Astrocyte (in vitro differentiated cells and primary cell): Measurements from ENCODE around the gene RASL12. TPM values are rescaled to one million over a fixed set of nuclear protein-coding genes. Genes with fewer than 3 reads are reported as not detected.

Source experiments
- DNase-seq: peaks from one replicate; pipeline ENCODE4 v3.0.0-alpha.2; 2010; ENCODE audit warnings: low read depth
- FAIRE-seq: peaks from 2 replicates; lab custom pipeline; 2011; peaks lifted over from hg19 to GRCh38; lab: Jason Lieb, UNC
- H2AFZ ChIP-seq: 2 replicates; pipeline ENCODE4 v1.6.0; 2012; ENCODE audit warnings: low read depth, low read length, inconsistent platforms
- H3K27ac ChIP-seq: 2 replicates; pipeline ENCODE4 v1.5.1; 2011; ENCODE audit warnings: low read depth, low read length, inconsistent platforms
- H3K27me3 ChIP-seq: 2 replicates; pipeline ENCODE4 v1.6.0; 2011; ENCODE audit warnings: low read length, inconsistent platforms; ENCODE audit not compliant: insufficient read depth
- H3K36me3 ChIP-seq: 2 replicates; pipeline ENCODE4 v1.5.1; 2011; ENCODE audit warnings: low read length, inconsistent platforms; ENCODE audit not compliant: insufficient read depth
- H3K4me1 ChIP-seq: 2 replicates; pipeline ENCODE4 v1.5.1; 2011; ENCODE audit warnings: low read length, inconsistent platforms; ENCODE audit not compliant: insufficient read depth
- H3K4me2 ChIP-seq: 2 replicates; pipeline ENCODE4 v1.6.0; 2012; ENCODE audit warnings: low read length, inconsistent platforms
- H3K4me3 ChIP-seq: 2 replicates; pipeline ENCODE4 v1.5.1; 2011; ENCODE audit warnings: low read depth, mild to moderate bottlenecking, low read length, inconsistent platforms; ENCODE audit not compliant: insufficient read depth
- H3K79me2 ChIP-seq: 2 replicates; pipeline ENCODE4 v1.6.0; 2012; ENCODE audit warnings: mild to moderate bottlenecking, low read length, inconsistent platforms; ENCODE audit not compliant: insufficient read depth
- H3K9ac ChIP-seq: 2 replicates; pipeline ENCODE4 v1.6.0; 2012; ENCODE audit warnings: mild to moderate bottlenecking, low read length, inconsistent platforms
- H3K9me3 ChIP-seq: 2 replicates; pipeline ENCODE4 v1.5.1; 2012; ENCODE audit warnings: low read depth, mild to moderate bottlenecking, low read length, inconsistent platforms; ENCODE audit not compliant: insufficient read depth
- H4K20me1 ChIP-seq: 2 replicates; pipeline ENCODE4 v1.6.0; 2012; ENCODE audit warnings: low read length, inconsistent platforms; ENCODE audit not compliant: insufficient read depth
- H3K27ac Mint-ChIP-seq: one replicate; pipeline ENCODE4 v1.8.0; 2021; ENCODE audit warnings: mild to moderate bottlenecking, mixed read lengths; ENCODE audit not compliant: unreplicated experiment
- H3K27me3 Mint-ChIP-seq: one replicate; pipeline ENCODE4 v1.8.0; 2021; ENCODE audit warnings: low read depth, mixed read lengths; ENCODE audit not compliant: unreplicated experiment
- H3K36me3 Mint-ChIP-seq: one replicate; pipeline ENCODE4 v1.8.0; 2021; ENCODE audit warnings: low read depth, mixed read lengths; ENCODE audit not compliant: unreplicated experiment
- H3K4me1 Mint-ChIP-seq: one replicate; pipeline ENCODE4 v1.8.0; 2021; ENCODE audit warnings: low read depth, mixed read lengths; ENCODE audit not compliant: unreplicated experiment
- H3K4me3 Mint-ChIP-seq: one replicate; pipeline ENCODE4 v1.8.0; 2021; ENCODE audit warnings: mild to moderate bottlenecking, moderate library complexity, mixed read lengths; ENCODE audit not compliant: unreplicated experiment
- H3K9me3 Mint-ChIP-seq: one replicate; pipeline ENCODE4 v1.8.0; 2021; ENCODE audit warnings: mild to moderate bottlenecking, mixed read lengths; ENCODE audit not compliant: unreplicated experiment
- EZH2 ChIP-seq: IDR thresholded peaks from 2 replicates; pipeline ENCODE4 v1.6.1; 2012; ENCODE audit warnings: mild to moderate bottlenecking, low read length, inconsistent platforms; ENCODE audit not compliant: insufficient read depth
- total RNA-seq: library from RNA; stranded (reverse); gene quantifications from 2 replicates; pipeline ENCODE4 v1.2.1, GENCODE V29; 2021
- TF ChIP-seq, protein P1 (sequence below): IDR thresholded peaks from 2 replicates; pipeline ENCODE4 v1.5.1; 2011; ENCODE audit warnings: low read depth, mild to moderate bottlenecking, inconsistent platforms, low read length, moderate library complexity; ENCODE audit not compliant: insufficient read depth

RASL12 gene
- total RNA-seq, 1 donor from 2014 or later, result 0.32 TPM

GRCh38 chr15:65092911-65093792 lies 25.4 kb upstream of the RASL12 start:
- Mint-ChIP-seq H3K9me3 (peaks cover 3% of the 10 kb centered on the region), H3K4me1 (peaks cover 10% of the 10 kb centered on the region), H3K36me3 (peaks cover 19% of the 10 kb centered on the region), H3K27ac (no peak overlapping the region), H3K4me3 (no peak overlapping the region), H3K27me3 (peaks cover 21% of the 10 kb centered on the region)
- Histone ChIP-seq H3K4me2 (no peak overlapping the region), H2AFZ (no peak overlapping the region), H3K36me3 (no peaks in the 10 kb centered on the region), H3K9ac (no peak overlapping the region), H3K27me3 (no peaks in the 10 kb centered on the region), H3K79me2 (no peaks in the 10 kb centered on the region), H3K4me1 (peaks cover 9% of the 10 kb centered on the region), H3K27ac (no peak overlapping the region), H3K4me3 (no peak overlapping the region), H4K20me1 (peaks cover 10% of the 10 kb centered on the region), H3K9me3 (no peaks in the 10 kb centered on the region)
- FAIRE-seq, result no peak
- no peak for DNase-seq
- no peak for TF ChIP-seq EZH2

GRCh38 chr15:65091946-65092770 lies 24.4 kb upstream of the RASL12 start:
- TF ChIP-seq EZH2, result no peak
- Histone ChIP-seq H3K27me3 (no peaks in the 10 kb centered on the region), H3K9ac (no peak overlapping the region), H2AFZ (no peak overlapping the region), H4K20me1 (peaks cover 7% of the 10 kb centered on the region), H3K79me2 (no peaks in the 10 kb centered on the region), H3K27ac (no peak overlapping the region), H3K9me3 (no peaks in the 10 kb centered on the region), H3K36me3 (no peaks in the 10 kb centered on the region), H3K4me1 (peaks cover 8% of the 10 kb centered on the region), H3K4me3 (no peak overlapping the region), H3K4me2 (no peak overlapping the region)
- Mint-ChIP-seq H3K4me1 (peaks cover 7% of the 10 kb centered on the region), H3K4me3 (no peak overlapping the region), H3K27me3 (peaks cover 30% of the 10 kb centered on the region), H3K9me3 (no peaks in the 10 kb centered on the region), H3K27ac (no peak overlapping the region), H3K36me3 (peaks cover 11% of the 10 kb centered on the region)
- FAIRE-seq (no peak), DNase-seq (no peak)

DNA sequence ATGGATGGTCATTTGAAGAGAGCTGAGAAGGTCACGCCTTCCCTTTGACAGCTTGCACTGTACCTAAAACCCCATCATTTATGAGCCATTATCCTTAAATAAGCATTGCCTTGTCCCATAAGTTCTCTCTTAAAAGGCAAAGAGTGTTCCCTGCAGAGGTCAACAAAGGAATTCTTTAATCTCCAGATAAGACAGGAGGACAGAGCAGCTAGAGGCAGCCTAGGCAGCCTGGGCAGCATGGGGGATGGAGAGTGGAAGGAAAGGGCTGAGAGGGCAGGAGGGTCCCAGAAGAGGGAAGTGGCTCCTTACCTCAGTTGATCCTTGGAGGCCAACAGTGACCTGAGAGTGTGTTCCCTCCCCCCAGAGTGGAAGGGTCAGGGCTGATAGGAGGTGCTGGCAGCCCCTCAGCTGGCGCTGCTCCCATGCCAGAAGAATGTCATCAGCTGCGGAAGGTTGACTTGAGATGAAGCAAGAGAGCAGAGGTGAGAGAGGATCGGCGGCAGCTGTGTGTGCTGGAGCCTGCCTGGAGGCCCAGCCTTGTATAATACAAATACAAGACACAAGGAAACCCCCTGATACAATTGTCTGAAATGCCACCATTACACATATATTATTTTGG lies 21.5 kb upstream of the RASL12 start:
- no peak overlapping the region for H3K9ac ChIP-seq
- FAIRE-seq, result no peak
- no peak overlapping the region for H3K27ac ChIP-seq
- no peaks in the 10 kb centered on the region for H3K9me3 Mint-ChIP-seq
- H4K20me1 ChIP-seq, result no peaks in the 10 kb centered on the region
- H3K79me2 ChIP-seq, result no peaks in the 10 kb centered on the region
- H3K36me3 Mint-ChIP-seq, result peaks cover 6% of the 10 kb centered on the region
- no peak overlapping the region for H3K27ac Mint-ChIP-seq
- no peak for DNase-seq
- no peak overlapping the region for H3K4me3 ChIP-seq
- H3K4me3 Mint-ChIP-seq, result no peak overlapping the region
- no peaks in the 10 kb centered on the region for H3K9me3 ChIP-seq
- peaks cover 12% of the 10 kb centered on the region for H3K27me3 ChIP-seq
- H2AFZ ChIP-seq, result no peak overlapping the region
- H3K4me1 Mint-ChIP-seq, result peaks cover 2% of the 10 kb centered on the region
- no peak overlapping the region for H3K4me2 ChIP-seq
- no peaks in the 10 kb centered on the region for H3K4me1 ChIP-seq
- no peaks in the 10 kb centered on the region for H3K36me3 ChIP-seq
- peaks cover 55% of the 10 kb centered on the region for H3K27me3 Mint-ChIP-seq
- TF ChIP-seq, protein P1, sequence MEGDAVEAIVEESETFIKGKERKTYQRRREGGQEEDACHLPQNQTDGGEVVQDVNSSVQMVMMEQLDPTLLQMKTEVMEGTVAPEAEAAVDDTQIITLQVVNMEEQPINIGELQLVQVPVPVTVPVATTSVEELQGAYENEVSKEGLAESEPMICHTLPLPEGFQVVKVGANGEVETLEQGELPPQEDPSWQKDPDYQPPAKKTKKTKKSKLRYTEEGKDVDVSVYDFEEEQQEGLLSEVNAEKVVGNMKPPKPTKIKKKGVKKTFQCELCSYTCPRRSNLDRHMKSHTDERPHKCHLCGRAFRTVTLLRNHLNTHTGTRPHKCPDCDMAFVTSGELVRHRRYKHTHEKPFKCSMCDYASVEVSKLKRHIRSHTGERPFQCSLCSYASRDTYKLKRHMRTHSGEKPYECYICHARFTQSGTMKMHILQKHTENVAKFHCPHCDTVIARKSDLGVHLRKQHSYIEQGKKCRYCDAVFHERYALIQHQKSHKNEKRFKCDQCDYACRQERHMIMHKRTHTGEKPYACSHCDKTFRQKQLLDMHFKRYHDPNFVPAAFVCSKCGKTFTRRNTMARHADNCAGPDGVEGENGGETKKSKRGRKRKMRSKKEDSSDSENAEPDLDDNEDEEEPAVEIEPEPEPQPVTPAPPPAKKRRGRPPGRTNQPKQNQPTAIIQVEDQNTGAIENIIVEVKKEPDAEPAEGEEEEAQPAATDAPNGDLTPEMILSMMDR, result no peak
- TF ChIP-seq EZH2, result no peak
